HEK293 (cell line): Measurements from ENCODE around the gene KHDC1L.
"Not testable (repeated sequence)": the region's sequence is repeated elsewhere in the genome, so short reads cannot be mapped to it uniquely, and the experiment has no call there.

Experiments used
- CTCF ChIA-PET: fragments of 350-600 bp; formaldehyde crosslinking; extraction: SDS; loops from one replicate; lab custom pipeline; 2021; ENCODE audit warnings: antibody characterized with exemption; lab: Yijun Ruan, JAX
- POLR2A ChIA-PET: fragments of 300-600 bp; formaldehyde crosslinking; extraction: SDS; loops from one replicate; lab custom pipeline; 2020; ENCODE audit warnings: antibody characterized with exemption, inconsistent platforms; lab: Yijun Ruan, JAX
- H3K27ac ChIP-seq: fragments of 200-500 bp; sonication (Bioruptor generic); 2 replicates; pipeline ENCODE4 v1.5.1; 2014; ENCODE audit warnings: low read depth, low read length, control low read depth, inconsistent platforms; ENCODE audit errors: extremely low read depth
- H3K36me3 ChIP-seq, 2 experiments: fragments of 200-500 bp in 1 of 2; sonication (Bioruptor generic) in 1 of 2; 1 replicate in 1 of 2; 2 replicates in 1 of 2; pipeline ENCODE4 v1.5.1; 2014 to 2017; ENCODE audit warnings: inconsistent platforms in 2 of 2, low read length in 2 of 2; ENCODE audit not compliant: control insufficient read depth in 2 of 2, insufficient read depth in 1 of 2
- H3K4me1 ChIP-seq: fragments of 200-500 bp; sonication (Bioruptor generic); 2 replicates; pipeline ENCODE4 v1.5.1; 2014; ENCODE audit warnings: mild to moderate bottlenecking, low read length, inconsistent platforms; ENCODE audit not compliant: control insufficient read depth, insufficient read depth
- H3K4me3 ChIP-seq: 2 replicates; pipeline ENCODE4 v1.5.1; 2011; ENCODE audit warnings: low read depth, mild to moderate bottlenecking, control low read depth, low read length, moderate library complexity
- H3K9me3 ChIP-seq: fragments of 200-500 bp; sonication (Bioruptor generic); 2 replicates; pipeline ENCODE4 v1.5.1; 2014; ENCODE audit warnings: low read depth, low read length, inconsistent platforms; ENCODE audit not compliant: control insufficient read depth, insufficient read depth
- BCL11A ChIP-seq: fragments of 450-650 bp; formaldehyde crosslinking; IDR thresholded peaks from 2 replicates; pipeline ENCODE4 v1.5.1; 2016; ENCODE audit warnings: low read depth, missing biosample characterization, missing genetic modification characterization
- BCL11B ChIP-seq: fragments of 450-650 bp; formaldehyde crosslinking; IDR thresholded peaks from 2 replicates; pipeline ENCODE4 v1.5.1; 2016; ENCODE audit warnings: low read depth, missing biosample characterization, missing genetic modification characterization
- BCL6B ChIP-seq: fragments of 450-650 bp; formaldehyde crosslinking; IDR thresholded peaks from 2 replicates; pipeline ENCODE4 v1.5.1; 2017; ENCODE audit warnings: missing biosample characterization, missing genetic modification characterization
- EGR2 ChIP-seq: fragments of 450-650 bp; formaldehyde crosslinking; IDR thresholded peaks from 2 replicates; pipeline ENCODE4 v1.5.1; 2016; ENCODE audit warnings: low read depth, missing biosample characterization, missing genetic modification characterization
- GLI2 ChIP-seq: fragments of 450-650 bp; formaldehyde crosslinking; IDR thresholded peaks from 2 replicates; pipeline ENCODE4; 2017; ENCODE audit warnings: missing biosample characterization, missing genetic modification characterization, low read depth, borderline replicate concordance
- GLIS1 ChIP-seq: fragments of 450-650 bp; formaldehyde crosslinking; IDR thresholded peaks from 2 replicates; pipeline ENCODE4 v1.5.1; 2016; ENCODE audit warnings: missing biosample characterization, missing genetic modification characterization
- GLIS2 ChIP-seq: fragments of 450-650 bp; formaldehyde crosslinking; IDR thresholded peaks from 2 replicates; pipeline ENCODE4 v1.5.1; 2016; ENCODE audit warnings: missing biosample characterization, missing genetic modification characterization
- KLF1 ChIP-seq: fragments of 450-650 bp; formaldehyde crosslinking; IDR thresholded peaks from 2 replicates; pipeline ENCODE4 v1.5.1; 2016; ENCODE audit warnings: missing biosample characterization, missing genetic modification characterization
- REST ChIP-seq: fragments of 450-650 bp; formaldehyde crosslinking; IDR thresholded peaks from 2 replicates; pipeline ENCODE4 v1.5.1; 2016; ENCODE audit warnings: missing biosample characterization, missing genetic modification characterization
- TCF7L2 ChIP-seq: IDR thresholded peaks from 2 replicates; pipeline ENCODE4 v1.6.1; 2011; ENCODE audit warnings: low read depth, mild to moderate bottlenecking, inconsistent platforms, low read length, moderate library complexity, borderline replicate concordance
- YY1 ChIP-seq: fragments of 450-650 bp; formaldehyde crosslinking; IDR thresholded peaks from 2 replicates; pipeline ENCODE4 v1.5.1; 2018; ENCODE audit warnings: missing biosample characterization, missing genetic modification characterization
- ZBTB21 ChIP-seq: fragments of 450-650 bp; formaldehyde crosslinking; IDR thresholded peaks from 2 replicates; pipeline ENCODE4 v1.5.1; 2017; ENCODE audit warnings: missing biosample characterization, missing genetic modification characterization
- ZNF140 ChIP-seq: fragments of 450-650 bp; formaldehyde crosslinking; IDR thresholded peaks from 2 replicates; pipeline ENCODE4 v1.5.1; 2016; ENCODE audit warnings: missing biosample characterization, missing genetic modification characterization
- ZNF19 ChIP-seq: fragments of 450-650 bp; formaldehyde crosslinking; IDR thresholded peaks from 2 replicates; pipeline ENCODE4; 2016; ENCODE audit warnings: missing biosample characterization, missing genetic modification characterization, low read depth
- ZNF37A ChIP-seq: fragments of 450-650 bp; IDR thresholded peaks from 2 replicates; pipeline ENCODE4 v1.5.1; 2018; ENCODE audit warnings: missing biosample characterization, missing genetic modification characterization
- ZNF423 ChIP-seq: fragments of 450-650 bp; formaldehyde crosslinking; IDR thresholded peaks from 2 replicates; pipeline ENCODE4 v1.5.1; 2016; ENCODE audit warnings: missing biosample characterization, missing genetic modification characterization
- ZNF488 ChIP-seq: fragments of 450-650 bp; formaldehyde crosslinking; IDR thresholded peaks from 2 replicates; pipeline ENCODE4 v1.5.1; 2016; ENCODE audit warnings: missing biosample characterization, missing genetic modification characterization
- ZNF514 ChIP-seq: fragments of 450-650 bp; formaldehyde crosslinking; IDR thresholded peaks from 2 replicates; pipeline ENCODE4 v1.5.1; 2016; ENCODE audit warnings: missing biosample characterization, missing genetic modification characterization
- ZNF558 ChIP-seq: fragments of 450-650 bp; formaldehyde crosslinking; IDR thresholded peaks from 2 replicates; pipeline ENCODE4 v1.5.1; 2016; ENCODE audit warnings: missing biosample characterization, missing genetic modification characterization
- ZNF560 ChIP-seq: fragments of 450-650 bp; formaldehyde crosslinking; IDR thresholded peaks from 2 replicates; pipeline ENCODE4 v1.5.1; 2017; ENCODE audit warnings: missing biosample characterization, missing genetic modification characterization, borderline replicate concordance
- ZNF561 ChIP-seq: fragments of 450-650 bp; IDR thresholded peaks from 2 replicates; pipeline ENCODE4 v1.5.1; 2018; ENCODE audit warnings: missing biosample characterization, missing genetic modification characterization, borderline replicate concordance
- ZNF571 ChIP-seq: fragments of 450-650 bp; formaldehyde crosslinking; IDR thresholded peaks from 2 replicates; pipeline ENCODE4 v1.5.0; 2017; ENCODE audit warnings: missing biosample characterization, missing genetic modification characterization
- ZSCAN16 ChIP-seq: fragments of 450-650 bp; formaldehyde crosslinking; IDR thresholded peaks from 2 replicates; pipeline ENCODE4 v1.5.1; 2016; ENCODE audit warnings: missing biosample characterization, missing genetic modification characterization
- TF ChIP-seq, protein P1 (sequence below): fragments of 450-650 bp; formaldehyde crosslinking; IDR thresholded peaks from 2 replicates; pipeline ENCODE4 v1.5.0; 2017; ENCODE audit warnings: missing biosample characterization, missing genetic modification characterization, borderline replicate concordance
- TF ChIP-seq, protein P2 (sequence below): sonication (generic); formaldehyde crosslinking; IDR thresholded peaks from 2 replicates; pipeline ENCODE4 v1.8.1; 2022; ENCODE audit warnings: mild to moderate bottlenecking, moderate library complexity, missing genetic modification reagents
- TF ChIP-seq, protein P3 (sequence below): fragments of 450-650 bp; formaldehyde crosslinking; IDR thresholded peaks from 2 replicates; pipeline ENCODE4 v1.5.1; 2016; ENCODE audit warnings: missing biosample characterization, missing genetic modification characterization, borderline replicate concordance

KHDC1L gene

DNA sequence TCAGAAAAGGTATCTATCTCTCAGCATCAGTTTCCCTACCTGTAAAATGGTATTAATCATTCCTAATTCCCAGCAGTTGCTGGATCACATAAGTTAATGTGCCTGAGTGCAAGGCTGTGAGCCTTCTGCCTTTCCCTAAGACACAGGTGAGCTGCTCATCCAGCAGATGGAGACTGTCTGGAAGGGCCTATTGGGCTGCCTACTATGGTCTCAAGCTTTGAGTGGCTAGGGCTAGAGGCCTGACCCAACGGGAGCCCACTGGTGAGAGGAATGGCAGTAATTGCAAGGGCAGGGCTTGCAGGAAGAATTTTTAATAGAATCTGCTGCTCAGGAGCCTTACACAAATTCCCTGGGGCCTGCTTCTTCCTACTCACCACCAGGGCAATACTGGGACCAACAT is 33.4 kb upstream of the KHDC1L start:
- H3K9me3 ChIP-seq: no peaks in the 10 kb centered on the region
- no peak overlapping the region for H3K27ac ChIP-seq
- ChIA-PET POLR2A (interaction anchor here (0.8 kb wide), 1 partner anchor 1728 kb away, joined by 3 read pairs; no protein-coding TSS in a partner anchor), CTCF (no interaction called here)
- 0 out of 2 replicates have a peak, but pooled peaks cover 3% of the 10 kb centered on the region for H3K4me1 ChIP-seq
- TF ChIP-seq, protein P1, sequence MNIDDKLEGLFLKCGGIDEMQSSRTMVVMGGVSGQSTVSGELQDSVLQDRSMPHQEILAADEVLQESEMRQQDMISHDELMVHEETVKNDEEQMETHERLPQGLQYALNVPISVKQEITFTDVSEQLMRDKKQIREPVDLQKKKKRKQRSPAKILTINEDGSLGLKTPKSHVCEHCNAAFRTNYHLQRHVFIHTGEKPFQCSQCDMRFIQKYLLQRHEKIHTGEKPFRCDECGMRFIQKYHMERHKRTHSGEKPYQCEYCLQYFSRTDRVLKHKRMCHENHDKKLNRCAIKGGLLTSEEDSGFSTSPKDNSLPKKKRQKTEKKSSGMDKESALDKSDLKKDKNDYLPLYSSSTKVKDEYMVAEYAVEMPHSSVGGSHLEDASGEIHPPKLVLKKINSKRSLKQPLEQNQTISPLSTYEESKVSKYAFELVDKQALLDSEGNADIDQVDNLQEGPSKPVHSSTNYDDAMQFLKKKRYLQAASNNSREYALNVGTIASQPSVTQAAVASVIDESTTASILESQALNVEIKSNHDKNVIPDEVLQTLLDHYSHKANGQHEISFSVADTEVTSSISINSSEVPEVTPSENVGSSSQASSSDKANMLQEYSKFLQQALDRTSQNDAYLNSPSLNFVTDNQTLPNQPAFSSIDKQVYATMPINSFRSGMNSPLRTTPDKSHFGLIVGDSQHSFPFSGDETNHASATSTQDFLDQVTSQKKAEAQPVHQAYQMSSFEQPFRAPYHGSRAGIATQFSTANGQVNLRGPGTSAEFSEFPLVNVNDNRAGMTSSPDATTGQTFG (tag by site-specific recombination): no peak
- TF ChIP-seq TCF7L2 (no peak), ZNF37A (no peak), KLF1 (tag by site-specific recombination) (no peak), BCL11B (tag by site-specific recombination) (no peak), ZNF488 (tag by site-specific recombination) (no peak), ZSCAN16 (tag by site-specific recombination) (no peak), ZNF571 (no peak), ZNF423 (tag by site-specific recombination) (no peak), BCL11A (tag by site-specific recombination) (no peak), EGR2 (tag by site-specific recombination) (no peak), GLIS1 (no peak), ZNF140 (no peak), YY1 (tag by site-specific recombination) (no peak), ZNF561 (tag by site-specific recombination) (no peak), GLIS2 (tag by site-specific recombination) (no peak), GLI2 (tag by site-specific recombination) (no peak), ZNF558 (tag by site-specific recombination) (no peak), BCL6B (tag by site-specific recombination) (no peak)
- TF ChIP-seq, protein P2, sequence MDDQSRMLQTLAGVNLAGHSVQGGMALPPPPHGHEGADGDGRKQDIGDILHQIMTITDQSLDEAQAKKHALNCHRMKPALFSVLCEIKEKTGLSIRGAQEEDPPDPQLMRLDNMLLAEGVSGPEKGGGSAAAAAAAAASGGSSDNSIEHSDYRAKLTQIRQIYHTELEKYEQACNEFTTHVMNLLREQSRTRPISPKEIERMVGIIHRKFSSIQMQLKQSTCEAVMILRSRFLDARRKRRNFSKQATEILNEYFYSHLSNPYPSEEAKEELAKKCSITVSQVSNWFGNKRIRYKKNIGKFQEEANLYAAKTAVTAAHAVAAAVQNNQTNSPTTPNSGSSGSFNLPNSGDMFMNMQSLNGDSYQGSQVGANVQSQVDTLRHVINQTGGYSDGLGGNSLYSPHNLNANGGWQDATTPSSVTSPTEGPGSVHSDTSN (CRISPR knock-in tag): no peak
- H3K36me3 ChIP-seq: no peaks in the 10 kb centered on the region; a peak in 1 of 3 replicates
- no peak overlapping the region for H3K4me3 ChIP-seq

DNA sequence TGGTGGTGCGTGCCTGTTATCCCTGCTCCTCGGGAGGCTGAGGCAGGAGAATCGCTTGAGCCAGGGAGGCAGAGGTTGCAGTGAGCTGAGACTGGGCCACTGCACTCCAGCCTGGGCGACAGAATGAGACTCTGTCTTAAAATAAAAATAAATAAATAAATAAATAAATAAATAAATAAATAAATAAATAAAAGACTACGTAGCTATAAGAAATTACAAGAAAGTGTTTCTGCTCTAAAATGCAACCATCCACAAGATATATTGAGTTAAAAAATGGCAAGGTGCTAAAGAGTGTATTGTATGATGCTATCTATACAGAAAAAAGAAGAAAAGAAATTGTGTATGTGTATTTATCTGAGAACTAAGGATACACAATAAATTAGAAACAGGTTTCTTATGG is 29.0 kb upstream of the KHDC1L start:
- H3K4me3 ChIP-seq, H3K27ac ChIP-seq, H3K36me3 ChIP-seq, H3K9me3 ChIP-seq, POLR2A ChIA-PET, H3K4me1 ChIP-seq: not testable (repeated sequence)
- CTCF ChIA-PET: interaction anchor here (0.6 to 1.0 kb wide), 3 partner anchors 10 to 398 kb away, joined by 3 to 4 read pairs (median 3); no protein-coding TSS in a partner anchor
- TF ChIP-seq ZBTB21 (tag by site-specific recombination): peak; percentile 45; the same call in 1 of the 2 replicates
- TF ChIP-seq, protein P3, sequence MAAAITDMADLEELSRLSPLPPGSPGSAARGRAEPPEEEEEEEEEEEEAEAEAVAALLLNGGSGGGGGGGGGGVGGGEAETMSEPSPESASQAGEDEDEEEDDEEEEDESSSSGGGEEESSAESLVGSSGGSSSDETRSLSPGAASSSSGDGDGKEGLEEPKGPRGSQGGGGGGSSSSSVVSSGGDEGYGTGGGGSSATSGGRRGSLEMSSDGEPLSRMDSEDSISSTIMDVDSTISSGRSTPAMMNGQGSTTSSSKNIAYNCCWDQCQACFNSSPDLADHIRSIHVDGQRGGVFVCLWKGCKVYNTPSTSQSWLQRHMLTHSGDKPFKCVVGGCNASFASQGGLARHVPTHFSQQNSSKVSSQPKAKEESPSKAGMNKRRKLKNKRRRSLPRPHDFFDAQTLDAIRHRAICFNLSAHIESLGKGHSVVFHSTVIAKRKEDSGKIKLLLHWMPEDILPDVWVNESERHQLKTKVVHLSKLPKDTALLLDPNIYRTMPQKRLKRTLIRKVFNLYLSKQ (tag by site-specific recombination): peak; percentile 85; the same call in 1 of the 2 replicates
- peak; percentile 51; the same call in 1 of the 2 replicates for TF ChIP-seq GLI2 (tag by site-specific recombination)
- TF ChIP-seq REST (tag by site-specific recombination): peak; percentile 83
- peak; percentile 76; the same call in 1 of the 2 replicates for TF ChIP-seq ZNF560
- peak; percentile 76; the same call in 1 of the 2 replicates for TF ChIP-seq ZNF514 (tag by site-specific recombination)
- TF ChIP-seq ZNF19 (tag by site-specific recombination): 0 out of 2 replicates have a peak, but pooled peaks have one; percentile 67
